Measurements from ENCODE around the gene XXYLT1. TPM values are rescaled to one million over a fixed set of nuclear protein-coding genes. Genes with fewer than 3 reads are reported as not detected.

The XXYLT1 gene
- total RNA-seq, 1 donor from 2014 or later = 16.4 TPM

GRCh38 chr3:195065142-195065863, 205.7 kb downstream of the XXYLT1 start:
- Mint-ChIP-seq H3K4me1 (peaks cover 23% of the 10 kb centered on the region), H3K9me3 (peaks cover 15% of the 10 kb centered on the region), H3K4me3 (no peak overlapping the region), H3K27me3 (ENCODE audit: insufficient read depth, low read depth) (peaks cover 9% of the 10 kb centered on the region), H3K36me3 (peaks cover 33% of the 10 kb centered on the region), H3K27ac (peak overlapping the region; percentile 57)
- no peaks in the 10 kb centered on the region for H3K27me3 ChIP-seq
- no peaks in the 10 kb centered on the region for H3K79me2 ChIP-seq (ENCODE audit: low read depth)
- no peaks in the 10 kb centered on the region for H4K20me1 ChIP-seq (ENCODE audit: low read depth)
- H3K4me2 ChIP-seq = no peak overlapping the region
- H3K36me3 ChIP-seq = no peaks in the 10 kb centered on the region
- no peak overlapping the region for H2AFZ ChIP-seq (replicated peaks)
- no peak overlapping the region for H3K4me3 ChIP-seq
- TF ChIP-seq EZH2 (IDR thresholded peaks at IDR 0.05) (no peak), CTCF (IDR thresholded peaks at IDR 0.05) (no peak), EZH2phosphoT487 (IDR thresholded peaks at IDR 0.05) (no peak)
- H3F3A ChIP-seq (ENCODE audit: low read depth) = no peaks in the 10 kb centered on the region
- no peak overlapping the region for H3K27ac ChIP-seq
- H3K4me1 ChIP-seq = no peaks in the 10 kb centered on the region
- no peak overlapping the region for H3K9ac ChIP-seq
- DNase-seq (ENCODE audit: low spot score) = no peak
- no peaks in the 10 kb centered on the region for H3K9me3 ChIP-seq (ENCODE audit: low read depth)

GRCh38 chr3:195064300-195064931, 206.5 kb downstream of the XXYLT1 start:
- H3K4me2 ChIP-seq = no peak overlapping the region
- H3K27ac ChIP-seq = no peak overlapping the region
- H3K36me3 ChIP-seq = no peaks in the 10 kb centered on the region
- peaks cover 9% of the 10 kb centered on the region for H3K27me3 Mint-ChIP-seq (ENCODE audit: insufficient read depth, low read depth)
- no peak for TF ChIP-seq EZH2phosphoT487 (IDR thresholded peaks at IDR 0.05)
- no peak for TF ChIP-seq CTCF (IDR thresholded peaks at IDR 0.05)
- no peak for TF ChIP-seq EZH2 (IDR thresholded peaks at IDR 0.05)
- peaks cover 31% of the 10 kb centered on the region for H3K36me3 Mint-ChIP-seq
- H3F3A ChIP-seq (ENCODE audit: low read depth) = no peaks in the 10 kb centered on the region
- H3K79me2 ChIP-seq (ENCODE audit: low read depth) = no peaks in the 10 kb centered on the region
- no peak overlapping the region for H3K4me3 Mint-ChIP-seq
- peaks cover 23% of the 10 kb centered on the region for H3K4me1 Mint-ChIP-seq
- H3K9me3 ChIP-seq (ENCODE audit: low read depth) = no peaks in the 10 kb centered on the region
- no peak overlapping the region for H3K27ac Mint-ChIP-seq
- DNase-seq (ENCODE audit: low spot score) = no peak
- H4K20me1 ChIP-seq (ENCODE audit: low read depth) = no peaks in the 10 kb centered on the region
- no peak overlapping the region for H3K9ac ChIP-seq
- no peaks in the 10 kb centered on the region for H3K27me3 ChIP-seq
- H2AFZ ChIP-seq (replicated peaks) = no peak overlapping the region
- no peak overlapping the region for H3K4me3 ChIP-seq
- H3K4me1 ChIP-seq = no peaks in the 10 kb centered on the region
- peaks cover 15% of the 10 kb centered on the region for H3K9me3 Mint-ChIP-seq

- no peaks in the 10 kb centered on the region for H3K79me2 ChIP-seq (ENCODE audit: low read depth)
- H3K9me3 ChIP-seq (ENCODE audit: low read depth) = no peaks in the 10 kb centered on the region
- H3F3A ChIP-seq (ENCODE audit: low read depth) = no peaks in the 10 kb centered on the region
- H3K27me3 Mint-ChIP-seq (ENCODE audit: insufficient read depth, low read depth) = peaks cover 9% of the 10 kb centered on the region
- TF ChIP-seq CTCF (IDR thresholded peaks at IDR 0.05) (no peak), EZH2 (IDR thresholded peaks at IDR 0.05) (no peak), EZH2phosphoT487 (IDR thresholded peaks at IDR 0.05) (no peak)
- no peak overlapping the region for H3K9ac ChIP-seq
- no peaks in the 10 kb centered on the region for H3K27me3 ChIP-seq
- no peaks in the 10 kb centered on the region for H3K4me1 ChIP-seq
- H3K4me1 Mint-ChIP-seq = peaks cover 29% of the 10 kb centered on the region
- H3K27ac Mint-ChIP-seq = no peak overlapping the region
- H3K27ac ChIP-seq = no peak overlapping the region
- H3K4me3 Mint-ChIP-seq = no peak overlapping the region
- no peak for DNase-seq (ENCODE audit: low spot score)
- peaks cover 26% of the 10 kb centered on the region for H3K36me3 Mint-ChIP-seq
- no peak overlapping the region for H3K4me2 ChIP-seq
- no peaks in the 10 kb centered on the region for H4K20me1 ChIP-seq (ENCODE audit: low read depth)
- no peaks in the 10 kb centered on the region for H3K36me3 ChIP-seq
- H3K4me3 ChIP-seq = no peak overlapping the region
- no peak overlapping the region for H2AFZ ChIP-seq (replicated peaks)
- peaks cover 15% of the 10 kb centered on the region for H3K9me3 Mint-ChIP-seq
Measured at GRCh38 chr3:195063581-195064193, 207.3 kb downstream of the XXYLT1 start.
